NCI-H82 (cell line): ENCODE results near the gene TTLL12.

Experiments
- DNase-seq: peaks from one replicate; lab custom pipeline; 2025; lab: John Stamatoyannopoulos, UW

Gene TTLL12

DNA sequence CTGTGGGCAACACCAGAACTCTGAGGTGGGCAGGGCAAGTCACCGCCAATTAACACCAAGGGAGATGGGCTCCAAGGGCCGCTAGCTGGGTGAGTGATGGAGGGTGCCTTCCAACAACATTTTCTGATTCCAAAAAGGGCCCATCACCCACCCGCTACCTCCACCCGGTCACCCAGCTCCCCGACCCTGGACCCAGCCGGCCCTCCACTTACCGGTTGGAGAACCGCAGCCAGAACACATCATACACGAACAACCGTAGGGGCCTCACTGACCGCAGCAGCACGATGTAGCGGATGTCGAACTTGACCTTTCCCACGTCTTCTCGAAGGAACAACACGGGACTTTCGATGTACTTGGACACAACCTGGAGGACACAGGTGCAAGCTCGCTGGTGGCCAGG lies 14.7 kb downstream of the TTLL12 start:
- DNase-seq, result no peak

DNA sequence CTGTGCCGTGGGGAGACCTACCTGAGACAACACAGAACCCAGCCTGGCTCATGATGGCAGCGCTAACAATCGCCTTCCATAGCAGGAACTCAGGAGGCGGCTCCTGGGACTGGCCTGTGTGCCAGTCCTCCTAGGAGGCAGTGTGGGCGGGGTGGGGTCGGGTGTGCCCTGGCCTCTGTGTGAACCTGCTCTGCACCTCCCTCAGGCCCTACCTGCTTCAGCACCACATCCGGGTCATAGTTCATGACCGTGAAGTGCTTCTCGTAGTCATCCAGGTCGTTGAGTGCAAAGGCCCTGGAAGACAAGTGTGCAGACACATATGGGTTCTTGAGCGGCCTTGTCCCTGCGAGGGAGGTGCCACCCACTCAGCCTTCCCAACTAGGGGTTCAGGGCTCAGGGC lies 15.3 kb downstream of the TTLL12 start:
- no peak for DNase-seq

DNA sequence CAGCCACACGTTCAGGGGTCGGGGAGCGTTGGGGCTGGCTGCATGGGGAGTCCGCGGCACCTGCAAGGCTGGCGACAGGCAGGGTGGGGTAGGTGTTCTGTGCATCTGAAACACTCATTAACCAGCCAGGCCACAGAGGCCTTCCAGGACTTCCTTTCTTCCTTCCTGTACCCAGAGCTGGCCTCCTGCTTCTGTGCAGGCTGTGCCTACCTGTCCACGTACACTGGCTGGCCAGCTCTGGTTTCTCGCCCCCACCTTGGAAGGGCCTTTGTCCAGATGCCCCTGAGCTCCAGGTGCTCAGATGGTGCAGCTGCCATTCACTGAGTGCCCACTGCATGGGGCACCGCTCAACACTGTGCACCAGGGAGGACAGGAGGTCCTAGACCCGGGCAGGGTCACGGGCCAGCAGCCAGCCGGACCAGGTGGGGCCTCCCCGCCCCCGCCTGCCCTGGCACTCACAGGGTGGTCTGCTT lies 15.9 kb downstream of the TTLL12 start:
- DNase-seq, result no peak

DNA sequence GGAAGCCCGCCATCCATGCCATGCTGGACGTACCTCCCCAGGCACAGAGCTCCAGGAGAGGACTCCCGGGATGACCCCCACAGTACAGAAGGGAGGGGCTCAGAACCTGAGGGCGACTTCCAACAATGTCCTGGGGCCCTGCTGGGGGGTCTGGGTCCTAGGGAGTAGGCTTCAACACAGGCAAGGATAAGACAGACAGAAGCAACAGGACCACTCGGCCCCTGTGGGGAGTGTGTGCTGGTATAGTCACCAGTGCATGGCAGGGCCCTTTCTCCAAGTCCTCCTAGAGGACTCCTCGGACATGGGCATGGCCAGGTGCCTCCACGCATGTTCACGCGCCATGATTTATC lies 16.8 kb downstream of the TTLL12 start:
- no peak for DNase-seq

DNA sequence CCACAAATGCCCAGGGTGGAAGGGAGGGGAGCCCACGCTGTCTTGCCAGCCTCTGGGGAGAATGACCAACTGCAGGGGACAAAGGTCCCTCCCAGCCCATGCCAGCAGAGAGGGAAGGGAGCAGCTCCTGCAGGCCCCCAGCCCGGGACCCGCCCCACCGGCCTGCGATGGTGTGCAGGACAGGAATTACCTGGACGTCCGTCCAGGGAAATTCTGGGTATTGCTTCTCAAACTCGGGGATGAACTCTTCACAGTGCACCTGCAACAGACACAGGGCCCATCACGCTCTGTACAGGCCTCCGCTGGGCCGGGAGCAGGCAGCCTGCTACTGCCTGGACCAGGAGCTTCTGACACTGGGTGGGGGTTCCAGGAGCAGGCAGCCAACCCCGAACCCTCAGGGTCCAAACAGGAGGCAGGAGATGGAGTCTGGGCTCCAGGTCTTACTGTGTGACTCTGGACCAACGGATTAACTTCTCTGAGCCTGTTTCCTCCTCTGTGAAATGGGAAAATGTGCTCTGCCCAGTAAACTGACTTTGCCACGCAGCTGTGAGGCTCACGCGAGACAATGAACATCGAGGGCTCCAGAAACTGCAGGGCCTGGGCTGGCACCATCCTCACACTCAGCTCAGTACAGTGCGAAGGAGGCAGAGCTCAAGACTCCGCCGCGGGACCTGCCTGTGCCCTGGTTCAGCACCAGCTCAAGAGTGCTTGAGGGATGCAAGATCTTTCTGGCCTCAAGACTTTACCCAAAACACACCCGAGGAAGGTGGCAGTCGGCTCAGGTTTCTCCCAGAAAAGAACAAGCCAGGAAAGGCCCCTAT lies 17.4 kb downstream of the TTLL12 start:
- DNase-seq, result no peak

DNA sequence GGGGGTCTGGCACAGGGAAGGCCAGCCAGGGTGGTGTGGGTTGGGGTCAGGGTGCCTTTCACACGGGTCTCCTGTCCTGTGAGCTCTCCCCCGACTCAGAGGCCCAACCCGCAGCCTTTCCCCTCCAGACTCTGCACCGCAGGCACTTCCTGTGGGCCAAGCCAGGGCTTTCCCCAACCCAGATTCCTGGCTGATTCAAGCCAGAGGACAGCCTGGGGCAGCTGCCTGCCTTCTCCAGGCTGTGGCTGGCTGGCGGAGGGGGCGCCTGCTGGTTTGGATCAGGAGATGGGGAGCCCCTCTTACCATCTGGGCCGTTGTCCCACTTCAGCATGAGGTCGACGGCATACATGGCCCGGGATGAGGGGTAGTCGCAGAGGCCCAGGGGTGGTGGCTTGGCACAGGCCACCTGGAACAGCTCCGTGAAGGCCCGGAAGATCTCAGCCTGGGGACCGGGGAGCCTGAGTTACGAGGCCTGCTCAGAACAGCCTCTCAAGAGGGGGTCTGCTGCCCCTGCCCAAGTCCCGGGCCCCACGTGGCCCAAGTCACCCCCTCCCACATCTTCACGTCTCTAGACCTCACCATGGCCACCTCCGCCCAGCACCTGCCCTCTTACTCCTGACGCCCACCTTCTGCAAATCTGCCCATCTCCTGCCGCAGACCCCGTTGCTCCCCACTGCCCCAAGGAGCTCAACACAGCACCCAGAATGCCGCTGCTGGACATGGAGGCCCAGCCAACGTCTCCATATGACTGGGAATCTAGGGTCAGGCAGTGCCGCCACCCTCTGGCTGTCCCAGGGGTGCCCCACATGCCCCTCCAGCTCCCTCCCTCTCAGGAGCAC lies 18.2 kb downstream of the TTLL12 start:
- no peak for DNase-seq

DNA sequence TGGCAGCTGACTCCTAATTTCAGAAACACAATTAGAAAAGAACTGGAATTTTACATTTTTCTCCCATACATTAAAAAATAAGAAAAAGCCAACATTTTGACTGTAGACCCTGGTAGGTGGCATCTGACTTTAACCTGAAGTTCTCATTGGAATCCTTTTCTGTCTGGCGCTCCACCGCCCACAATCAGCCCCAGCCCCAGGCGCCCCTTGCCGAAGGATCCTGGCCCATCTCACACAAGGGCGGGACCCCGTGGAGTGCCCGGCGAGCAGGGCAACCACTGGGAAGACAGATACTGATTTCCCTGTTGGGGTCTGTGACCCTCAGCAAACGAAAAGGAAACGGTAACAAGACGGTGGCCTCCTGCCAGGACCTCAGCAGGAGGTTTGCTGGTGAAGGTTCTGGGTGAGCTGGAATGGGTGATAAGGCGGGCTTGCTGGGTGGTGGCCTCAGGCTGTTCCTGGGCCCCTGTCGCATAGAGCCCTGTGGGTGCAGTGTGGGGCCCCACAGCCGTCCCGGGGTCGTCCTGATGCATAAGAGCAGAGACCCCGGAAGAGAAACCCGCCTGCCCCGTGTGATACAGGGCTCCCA lies 19.8 kb downstream of the TTLL12 start:
- no peak for DNase-seq

DNA sequence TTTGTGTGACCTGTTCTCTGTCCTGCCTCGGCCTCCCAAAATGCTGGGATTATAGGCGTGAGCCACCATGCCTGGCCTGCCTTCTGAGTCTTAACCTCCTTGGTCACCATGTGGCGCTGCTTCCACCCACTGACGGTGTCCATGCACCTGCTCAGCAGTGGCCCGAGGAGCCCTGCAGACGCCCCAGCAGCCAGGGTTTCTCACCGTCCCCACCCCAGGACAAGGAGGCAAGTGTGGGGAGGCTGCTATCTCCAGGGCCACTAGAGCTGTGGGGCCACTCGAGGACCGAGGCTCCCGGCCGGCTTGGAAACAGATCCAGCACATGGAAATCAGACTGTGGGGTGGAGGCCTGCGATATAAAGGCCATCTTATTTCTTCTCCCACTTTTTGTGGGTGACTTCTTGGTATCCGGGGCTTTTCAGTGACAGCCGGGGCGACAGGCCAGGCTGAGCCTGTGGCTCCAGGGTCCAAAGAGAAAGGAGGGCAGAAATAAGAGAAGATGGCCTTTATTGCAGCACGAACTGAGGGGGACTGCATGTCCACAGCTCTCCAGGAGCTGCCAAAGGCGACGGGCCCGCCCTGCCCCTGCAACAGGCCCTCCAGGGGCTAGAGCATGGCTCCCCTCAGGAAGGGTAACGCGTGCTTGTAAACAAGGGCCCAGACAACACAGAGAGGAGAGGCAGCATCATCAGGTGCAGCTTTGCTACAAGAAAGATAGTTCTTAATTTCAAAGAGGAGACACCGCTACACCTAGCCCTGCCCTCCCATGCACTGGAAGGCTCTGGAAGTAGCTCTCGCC lies 20.6 kb downstream of the TTLL12 start:
- no peak for DNase-seq

DNA sequence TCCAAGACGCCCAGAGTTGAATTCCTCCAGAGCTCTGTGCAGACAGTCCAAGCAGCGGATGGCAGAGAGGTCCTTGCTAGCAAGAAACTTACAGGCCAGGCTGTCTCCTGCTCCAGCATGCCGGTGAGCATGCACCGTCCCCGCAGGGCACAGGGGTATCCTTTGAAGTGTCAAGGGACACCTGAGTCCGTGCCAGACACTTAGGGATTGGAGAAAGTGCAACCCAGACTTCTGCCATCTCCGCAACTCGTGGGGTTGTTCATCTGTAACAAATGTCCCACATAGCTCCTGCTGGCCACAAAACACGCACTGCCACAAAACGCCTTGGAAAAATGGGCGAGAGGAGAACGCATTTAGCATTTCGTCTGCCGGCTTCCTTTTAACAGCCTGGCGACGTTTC lies 22.3 kb downstream of the TTLL12 start:
- no peak for DNase-seq

DNA sequence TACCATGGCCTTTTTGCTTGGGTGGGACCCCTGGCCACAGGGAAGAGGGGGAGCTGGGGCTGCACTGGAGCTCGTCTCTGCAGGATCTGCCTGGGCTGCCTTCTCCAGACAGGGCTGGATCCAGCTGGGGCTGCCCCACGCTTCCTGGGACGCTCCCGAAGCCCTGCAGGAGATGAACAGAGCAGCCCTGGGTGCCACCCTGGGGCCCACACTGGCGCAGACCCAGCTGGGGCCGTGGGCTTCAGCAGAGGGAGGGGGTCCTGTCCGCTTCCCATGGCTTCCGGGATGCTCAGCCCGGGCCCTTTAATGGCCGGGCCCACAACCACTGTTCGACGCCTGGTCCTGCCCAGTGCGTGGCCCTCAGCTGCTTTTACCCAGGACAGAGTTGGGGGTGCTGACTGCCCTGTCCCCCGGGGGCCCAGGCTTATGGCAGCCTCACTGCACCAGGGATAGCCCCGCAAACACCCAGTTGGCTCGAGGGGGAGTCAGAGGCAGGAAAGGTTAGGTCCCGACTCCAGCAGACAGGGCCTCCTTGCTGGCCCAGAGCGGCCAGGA lies 23.6 kb downstream of the TTLL12 start:
- no peak for DNase-seq

DNA sequence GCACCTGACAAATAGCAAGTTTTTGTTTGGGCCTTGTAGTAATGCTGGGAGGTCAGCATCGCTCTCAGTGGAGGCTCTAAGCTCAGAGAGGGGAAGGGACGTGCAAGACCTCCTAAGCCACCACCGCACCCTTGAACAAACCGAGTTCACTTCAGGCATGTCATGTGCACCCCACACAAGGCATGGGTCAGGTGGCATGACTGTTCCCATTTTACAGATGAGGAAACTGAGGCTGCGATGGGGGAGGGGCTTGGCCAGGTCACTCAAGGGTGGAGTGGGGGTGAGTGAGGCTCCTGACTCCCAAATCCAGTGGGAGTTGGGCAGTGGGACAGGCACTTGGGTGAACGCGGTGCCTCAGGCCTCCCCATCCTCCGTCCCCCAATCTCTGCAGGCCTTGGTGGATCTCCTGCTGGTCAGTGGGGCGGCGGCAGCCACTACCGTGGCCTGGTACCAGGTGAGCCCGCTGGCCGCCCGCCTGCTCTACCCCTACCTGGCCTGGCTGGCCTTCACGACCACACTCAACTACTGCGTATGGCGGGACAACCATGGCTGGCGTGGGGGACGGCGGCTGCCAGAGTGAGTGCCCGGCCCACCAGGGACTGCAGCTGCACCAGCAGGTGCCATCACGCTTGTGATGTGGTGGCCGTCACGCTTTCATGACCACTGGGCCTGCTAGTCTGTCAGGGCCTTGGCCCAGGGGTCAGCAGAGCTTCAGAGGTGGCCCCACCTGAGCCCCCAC lies 24.4 kb downstream of the TTLL12 start:
- DNase-seq, result no peak

DNA sequence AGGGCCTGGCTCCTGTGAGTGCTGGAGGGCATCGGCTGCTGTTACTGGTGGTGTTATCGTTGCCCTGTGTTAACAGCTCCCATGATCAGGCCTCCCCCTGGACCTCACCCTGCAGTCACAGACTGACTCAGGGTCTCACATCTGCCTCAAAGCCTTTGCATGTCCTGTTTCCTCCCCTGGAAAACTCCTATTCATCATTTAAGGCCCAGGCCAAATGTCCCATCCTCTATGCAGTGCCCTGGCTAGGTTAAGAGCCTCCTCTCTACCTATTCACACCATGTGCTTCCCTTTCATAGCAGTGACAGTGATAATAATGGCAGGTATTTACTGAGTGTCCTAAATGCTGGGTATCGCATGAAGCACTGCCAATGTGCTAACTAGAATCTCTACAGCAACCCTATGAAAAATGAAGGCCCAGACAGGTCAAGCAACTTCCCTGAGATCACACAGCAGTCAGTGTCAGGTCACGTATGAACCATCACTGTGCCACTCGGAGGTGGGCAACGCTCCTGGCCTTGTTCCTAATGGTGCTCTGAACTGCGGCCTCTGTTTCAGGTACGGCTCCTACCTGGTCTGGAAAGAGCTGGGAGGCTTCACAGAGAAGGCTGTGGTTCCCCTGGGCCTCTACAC lies 26.3 kb downstream of the TTLL12 start:
- DNase-seq, result no peak

DNA sequence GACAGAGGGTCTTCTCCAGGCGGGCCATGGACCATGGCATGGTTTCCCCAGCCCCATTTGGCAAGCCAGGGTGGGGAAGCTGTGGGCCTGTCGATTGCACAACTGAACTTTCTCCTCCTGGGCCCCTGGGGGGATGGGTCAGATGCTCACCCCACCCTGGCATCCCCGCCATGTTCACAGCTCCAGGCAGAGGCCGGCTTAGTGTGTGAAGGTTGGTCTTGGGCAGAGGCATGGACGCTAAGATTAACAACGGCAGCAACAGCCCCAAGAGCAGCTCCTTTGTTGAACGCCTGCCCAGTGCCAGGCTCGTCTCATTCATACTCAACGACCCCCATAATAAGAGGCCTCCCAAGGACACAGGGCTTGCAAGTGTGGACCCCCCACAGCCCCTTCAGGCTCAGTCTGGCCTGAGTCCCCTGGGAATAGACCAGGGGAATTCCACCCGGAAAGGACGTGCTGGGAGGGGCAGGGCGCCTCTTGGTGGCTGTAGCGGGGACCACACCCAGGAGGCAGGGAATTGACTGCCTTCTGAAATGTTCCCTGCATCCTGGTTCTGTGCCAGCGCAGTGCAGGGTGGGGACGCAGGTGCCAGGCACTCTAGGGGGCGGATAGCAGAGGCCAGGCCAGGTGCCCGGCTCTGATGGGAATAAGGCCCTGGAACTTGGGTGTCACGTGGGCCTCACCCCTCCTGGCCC lies 27.3 kb downstream of the TTLL12 start:
- DNase-seq, result peak; percentile 31

DNA sequence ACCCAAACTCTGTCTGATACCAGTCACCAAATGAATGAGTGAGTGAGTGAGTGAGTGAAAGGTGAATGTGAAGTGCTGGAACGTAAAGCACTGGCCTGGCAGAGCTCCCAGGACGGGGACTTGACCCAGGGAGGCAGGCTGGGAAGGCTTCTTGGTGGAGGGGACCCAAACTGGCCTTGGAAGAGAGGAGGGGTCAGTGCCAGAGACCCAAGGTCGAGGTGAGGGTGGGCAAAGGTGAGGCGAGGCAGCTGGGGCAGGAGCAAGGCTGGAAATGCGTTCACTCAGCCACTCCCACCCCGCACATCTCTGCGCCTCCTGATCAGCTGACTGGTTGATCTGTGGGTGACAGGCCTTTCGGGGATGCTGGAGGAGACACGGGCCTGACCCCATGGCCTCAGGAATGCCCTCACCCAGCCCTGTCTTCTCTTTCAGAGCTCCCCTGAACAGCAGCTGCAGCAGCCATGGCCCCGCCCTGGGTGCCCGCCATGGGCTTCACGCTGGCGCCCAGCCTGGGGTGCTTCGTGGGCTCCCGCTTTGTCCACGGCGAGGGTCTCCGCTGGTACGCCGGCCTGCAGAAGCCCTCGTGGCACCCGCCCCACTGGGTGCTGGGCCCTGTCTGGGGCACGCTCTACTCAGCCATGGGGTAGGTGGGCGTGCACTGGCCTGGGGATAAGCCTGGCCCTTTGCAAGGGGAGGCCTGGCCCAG lies 28.0 kb downstream of the TTLL12 start:
- no peak for DNase-seq

DNA sequence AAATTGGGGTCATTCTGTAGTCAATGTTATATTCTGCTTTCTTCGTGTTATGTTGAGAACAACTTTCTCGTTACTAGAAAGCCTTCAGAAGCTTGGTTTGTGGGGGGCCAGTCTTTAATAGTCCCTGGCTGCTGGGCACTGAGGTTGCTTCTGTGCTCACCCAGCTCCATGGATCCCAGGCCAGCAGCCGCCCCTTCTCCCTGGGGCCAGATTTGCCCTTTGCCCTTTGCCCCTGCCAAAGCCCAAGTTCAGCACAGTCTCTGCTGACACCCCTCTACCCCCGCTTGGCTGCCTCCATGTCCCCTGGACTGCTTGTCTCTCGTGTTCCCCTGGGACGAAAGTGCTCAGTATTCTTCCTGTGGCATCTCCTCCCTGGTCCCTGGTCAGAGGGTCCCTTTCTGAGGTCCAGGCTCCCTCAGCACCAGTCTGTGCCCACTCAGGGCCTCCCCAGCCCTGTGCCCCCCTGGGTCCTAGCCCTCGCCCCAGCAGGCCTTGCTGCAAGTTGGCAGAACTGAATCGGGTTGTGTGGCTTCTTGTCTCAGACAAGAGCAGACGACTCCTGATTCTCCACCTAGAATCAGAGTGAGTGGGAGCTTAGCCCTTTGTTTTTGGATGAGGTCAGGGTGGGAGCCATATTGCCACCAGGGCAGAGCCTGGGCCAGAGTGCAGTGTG lies 28.9 kb downstream of the TTLL12 start:
- DNase-seq, result no peak

DNA sequence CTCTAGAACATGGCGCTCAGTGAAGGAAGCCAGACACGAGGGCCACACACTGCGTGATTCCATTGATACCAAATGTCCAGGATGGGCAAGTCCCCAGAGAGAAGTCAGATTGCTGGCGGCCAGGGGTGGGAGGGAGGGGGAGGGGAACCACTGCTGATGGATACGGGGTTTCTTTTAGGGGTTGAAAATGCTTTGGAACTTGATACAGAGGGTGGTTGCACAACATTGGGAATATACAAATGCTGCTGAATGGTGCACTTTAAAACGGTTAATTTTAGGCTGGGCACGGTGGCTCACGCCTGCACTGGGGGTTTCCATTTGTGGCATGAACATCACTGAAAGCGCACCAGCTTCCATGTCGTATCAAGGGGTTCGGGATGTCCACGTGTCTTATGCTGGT lies 30.5 kb downstream of the TTLL12 start:
- DNase-seq, result no peak

DNA sequence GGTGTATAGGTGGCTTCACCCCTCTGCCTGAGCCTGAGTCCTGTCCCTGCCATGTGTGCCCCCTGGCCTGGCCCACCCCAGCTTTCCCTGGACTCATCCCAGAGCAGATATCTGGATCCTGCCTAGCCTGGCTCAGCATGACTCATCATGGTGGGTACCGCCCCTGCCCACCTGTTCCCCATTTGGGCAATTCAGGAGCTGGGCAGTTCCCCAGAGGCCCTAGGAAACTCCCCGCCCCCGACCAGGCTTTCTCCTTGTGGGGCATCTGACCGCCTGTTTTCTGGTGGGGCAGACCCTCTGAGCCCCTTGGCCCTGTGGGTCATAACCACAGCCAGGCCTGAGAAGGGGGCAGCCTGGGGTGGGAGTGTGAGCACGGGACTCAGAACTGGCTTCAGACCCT lies 31.1 kb downstream of the TTLL12 start:
- no peak for DNase-seq

DNA sequence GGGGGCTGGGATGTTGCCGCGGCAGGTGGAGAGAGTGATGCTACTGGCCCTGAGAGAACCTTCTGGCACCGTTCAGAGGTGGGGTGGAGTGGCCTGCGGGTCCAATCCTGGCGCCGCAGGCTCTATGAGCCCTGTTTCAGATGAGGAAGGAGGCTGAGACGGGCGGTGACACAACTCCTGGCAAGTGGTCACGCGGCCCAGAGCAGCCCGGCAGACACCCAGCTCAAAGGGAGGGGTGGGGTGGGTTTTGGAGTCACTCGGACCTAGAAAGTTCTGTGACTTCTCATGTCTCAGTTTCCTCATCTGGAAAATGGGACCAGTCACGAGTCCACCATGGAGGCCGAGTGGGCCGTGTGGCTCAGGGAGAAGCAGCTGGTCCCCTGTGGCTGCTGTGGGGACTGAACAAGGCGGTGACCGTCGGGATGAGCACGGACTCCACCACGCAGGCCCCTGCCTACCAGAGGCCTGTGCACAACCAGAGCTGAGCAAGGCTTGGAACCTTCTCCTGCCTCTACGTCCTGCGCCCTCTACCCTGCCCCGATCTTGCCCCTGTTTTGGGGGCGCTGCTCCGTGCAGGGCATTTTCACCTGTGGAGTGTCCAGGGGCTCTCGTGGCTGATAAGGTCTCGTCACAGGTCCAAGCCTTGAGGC lies 31.9 kb downstream of the TTLL12 start:
- DNase-seq, result no peak
